GM03348 (cell line): ENCODE data around the gene DMKN.
"Not testable (repeated sequence)": the region's sequence is repeated elsewhere in the genome, so short reads cannot be mapped to it uniquely, and the experiment has no call there.

Source experiments
- DNase-seq: peaks from one replicate; pipeline ENCODE4 v3.0.0; 2012; ENCODE audit warnings: low spot score

The DMKN gene

GRCh38 chr19:35462476-35462953 is 50.9 kb downstream of the DMKN start:
- no peak for DNase-seq

- not testable (repeated sequence) for DNase-seq
Measured at GRCh38 chr19:35461788-35462187, 51.7 kb downstream of the DMKN start.

GRCh38 chr19:35461060-35461459 is 52.4 kb downstream of the DMKN start:
- DNase-seq: no peak

- no peak for DNase-seq
Measured at GRCh38 chr19:35460608-35461007, 52.8 kb downstream of the DMKN start.

- DNase-seq: no peak
Measured at GRCh38 chr19:35459414-35460082, 53.9 kb downstream of the DMKN start.

- no peak for DNase-seq
Measured at GRCh38 chr19:35458731-35459391, 54.6 kb downstream of the DMKN start.

- no peak for DNase-seq
Measured at GRCh38 chr19:35458192-35458591, 55.3 kb downstream of the DMKN start.

GRCh38 chr19:35457173-35457572 is 56.3 kb downstream of the DMKN start:
- no peak for DNase-seq

- DNase-seq: no peak
Measured at GRCh38 chr19:35455616-35456201, 57.7 kb downstream of the DMKN start.

- no peak for DNase-seq
Measured at GRCh38 chr19:35454663-35455062, 58.8 kb downstream of the DMKN start.

GRCh38 chr19:35451338-35452096 is 61.9 kb downstream of the DMKN start:
- DNase-seq: no peak

GRCh38 chr19:35449359-35450043 is 63.9 kb downstream of the DMKN start:
- no peak for DNase-seq

- DNase-seq: no peak
Measured at GRCh38 chr19:35447606-35448469, 65.6 kb downstream of the DMKN start, which contains the start of gene FFAR2. FFAR2 (plus strand) TSS chr19:35448257; CDS start chr19:35449715, 1,458 bp downstream.
